ENCODE measurements around the gene XCR1. TPM values are rescaled to one million over a fixed set of nuclear protein-coding genes. Genes with fewer than 3 reads are reported as not detected.

XCR1 gene
- total RNA-seq, 4 donors from 2014 or later = not detected

- no peak overlapping the region for H3K27ac ChIP-seq
- no peaks in the 10 kb centered on the region for H3K36me3 ChIP-seq
- no peak for DNase-seq
- no peak overlapping the region for H3K4me3 ChIP-seq
- H3K9me3 ChIP-seq = peaks cover 0 to 6% (median 0%) of the 10 kb centered on the region in 4 donors
- H3K27me3 ChIP-seq = no peaks in the 10 kb centered on the region
- TF ChIP-seq POLR2A (IDR thresholded peaks at IDR 0.05) (no peak), CTCF (IDR thresholded peaks at IDR 0.05) (no peak)
- H3K4me1 ChIP-seq = no peaks in the 10 kb centered on the region
Observed at GRCh38 chr3:46024131-46024530, 3.2 kb downstream of the XCR1 start.

- H3K27me3 ChIP-seq = no peaks in the 10 kb centered on the region
- TF ChIP-seq POLR2A (IDR thresholded peaks at IDR 0.05) (no peak), CTCF (IDR thresholded peaks at IDR 0.05) (no peak)
- no peak for DNase-seq
- no peaks in the 10 kb centered on the region for H3K36me3 ChIP-seq
- peaks cover 0 to 6% (median 0%) of the 10 kb centered on the region in 4 donors for H3K9me3 ChIP-seq
- no peak overlapping the region for H3K4me3 ChIP-seq
- H3K27ac ChIP-seq = no peak overlapping the region
- H3K4me1 ChIP-seq = no peaks in the 10 kb centered on the region
Observed at GRCh38 chr3:46022909-46023785, 4.1 kb downstream of the XCR1 start.

GRCh38 chr3:46021516-46021915, 5.8 kb downstream of the XCR1 start:
- no peaks in the 10 kb centered on the region for H3K36me3 ChIP-seq
- TF ChIP-seq POLR2A (IDR thresholded peaks at IDR 0.05) = no peak
- no peak for TF ChIP-seq CTCF (IDR thresholded peaks at IDR 0.05)
- no peak overlapping the region for H3K4me3 ChIP-seq
- no peaks in the 10 kb centered on the region for H3K27me3 ChIP-seq
- no peaks in the 10 kb centered on the region for H3K4me1 ChIP-seq
- H3K9me3 ChIP-seq = no peaks in the 10 kb centered on the region
- no peak for DNase-seq
- no peak overlapping the region for H3K27ac ChIP-seq

DNA sequence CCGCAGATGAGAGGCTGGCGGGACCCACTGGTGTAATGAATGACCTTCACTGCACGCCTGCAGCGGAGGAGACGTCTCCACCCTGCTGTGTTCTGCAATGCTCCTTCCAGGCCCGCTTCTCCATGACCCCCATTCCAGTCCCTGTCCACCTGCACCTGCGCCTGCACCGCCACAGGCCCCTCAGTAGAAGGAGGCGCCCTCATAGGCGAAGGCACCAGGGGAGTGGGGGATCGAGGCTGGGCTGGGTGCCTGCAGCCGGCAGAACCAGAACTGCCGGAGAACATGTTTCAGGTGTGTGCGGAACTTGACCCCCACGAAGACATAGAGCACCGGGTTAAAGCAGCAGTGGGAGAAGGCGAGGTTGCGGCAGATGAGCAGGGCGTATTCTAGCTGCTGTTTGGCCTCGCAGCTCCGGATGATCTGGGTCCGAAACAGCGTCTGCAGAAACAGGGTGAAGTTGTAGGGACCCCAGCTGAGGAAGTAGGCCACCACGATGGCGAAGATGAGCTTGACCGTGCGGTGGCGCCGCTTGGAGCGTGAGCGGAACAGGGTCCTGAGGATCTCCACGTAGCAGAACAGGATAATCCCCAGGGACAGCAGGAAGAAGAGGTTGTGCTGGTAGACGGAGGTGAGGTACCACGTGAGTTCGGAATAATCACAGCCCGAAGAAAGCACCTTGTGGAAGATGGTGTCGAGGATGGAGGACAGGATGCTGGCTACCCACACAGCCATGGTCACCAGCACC, 6.3 kb downstream of the XCR1 start:
- H3K27ac ChIP-seq = no peak overlapping the region
- DNase-seq = no peak
- no peaks in the 10 kb centered on the region for H3K36me3 ChIP-seq
- no peaks in the 10 kb centered on the region for H3K9me3 ChIP-seq
- no peaks in the 10 kb centered on the region for H3K27me3 ChIP-seq
- no peak for TF ChIP-seq CTCF (IDR thresholded peaks at IDR 0.05)
- TF ChIP-seq POLR2A (IDR thresholded peaks at IDR 0.05) = no peak
- H3K4me1 ChIP-seq = no peaks in the 10 kb centered on the region
- H3K4me3 ChIP-seq = no peak overlapping the region

DNA sequence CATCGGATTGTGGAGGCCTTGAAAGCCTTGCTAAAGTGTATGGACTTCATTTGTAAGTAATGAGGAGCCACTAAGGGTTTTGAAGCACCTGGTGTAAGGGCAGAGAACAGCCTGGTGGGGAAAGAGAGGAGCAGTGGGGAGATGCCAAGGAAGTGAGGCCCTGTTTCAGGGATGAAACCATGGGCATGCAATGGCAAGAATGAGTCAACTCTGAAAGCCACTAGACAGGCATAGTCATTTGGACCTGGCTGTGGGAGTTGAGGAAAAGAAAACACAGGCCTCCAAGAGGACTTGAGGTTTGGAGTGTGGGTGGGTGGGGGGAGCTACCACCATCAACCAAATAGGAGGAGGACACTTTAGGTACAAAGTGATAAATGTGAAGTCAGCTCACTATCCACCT, 7.6 kb downstream of the XCR1 start:
- no peaks in the 10 kb centered on the region for H3K4me1 ChIP-seq
- TF ChIP-seq POLR2A (IDR thresholded peaks at IDR 0.05) (no peak), CTCF (IDR thresholded peaks at IDR 0.05) (no peak)
- no peak overlapping the region for H3K27ac ChIP-seq
- DNase-seq = no peak
- no peaks in the 10 kb centered on the region for H3K9me3 ChIP-seq
- H3K27me3 ChIP-seq = no peaks in the 10 kb centered on the region
- no peak overlapping the region for H3K4me3 ChIP-seq
- H3K36me3 ChIP-seq = no peaks in the 10 kb centered on the region
